Measurements from ENCODE around the gene L1CAM.

Gene L1CAM

DNA sequence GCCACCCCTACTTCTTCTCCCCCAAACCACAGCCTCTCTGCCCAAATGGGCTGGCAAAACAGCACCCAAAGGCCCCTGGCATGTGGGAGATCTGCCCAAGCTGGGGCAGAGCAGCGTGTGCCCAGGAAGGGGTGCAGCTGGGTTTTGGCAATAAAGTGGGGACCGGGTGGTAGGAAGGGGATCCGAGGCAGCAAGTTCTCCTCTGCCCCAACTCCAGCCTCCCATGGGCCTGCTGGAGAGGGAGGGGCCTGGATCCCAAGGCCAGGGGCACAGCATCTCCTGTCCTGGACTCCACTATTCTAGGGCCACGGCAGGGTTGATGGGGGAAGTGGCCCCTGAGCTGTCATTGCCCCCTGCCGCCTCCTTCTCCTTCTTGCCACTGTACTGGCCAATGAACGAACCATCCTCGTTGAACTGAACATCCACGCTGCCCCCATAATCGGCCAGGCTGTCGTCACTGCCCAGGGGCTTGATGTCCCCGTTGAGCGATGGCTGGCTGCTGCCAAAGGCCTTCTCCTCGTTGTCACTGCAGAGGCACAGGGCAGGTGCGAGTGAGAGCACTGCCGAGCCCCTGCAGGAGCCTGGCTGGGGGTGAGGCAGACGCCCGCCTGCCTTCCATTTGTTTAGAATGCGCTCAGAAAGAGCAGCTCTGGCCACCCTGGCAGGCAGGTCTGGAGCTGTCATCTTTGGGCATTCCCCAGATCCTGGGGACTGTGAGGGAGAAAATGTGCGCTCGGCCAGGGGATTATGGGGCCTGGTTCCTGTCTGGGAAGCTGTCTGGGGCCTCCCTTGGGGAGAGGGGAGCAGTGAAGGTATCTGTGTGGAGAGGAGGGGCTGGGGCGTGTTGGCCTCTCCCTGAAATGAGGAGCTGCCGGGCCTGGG is 23.4 kb downstream of the L1CAM start:
- DNase-seq, result no peak

GRCh38 chrX:153861733-153862310 is 24.2 kb downstream of the L1CAM start:
- DNase-seq, result no peak

DNA sequence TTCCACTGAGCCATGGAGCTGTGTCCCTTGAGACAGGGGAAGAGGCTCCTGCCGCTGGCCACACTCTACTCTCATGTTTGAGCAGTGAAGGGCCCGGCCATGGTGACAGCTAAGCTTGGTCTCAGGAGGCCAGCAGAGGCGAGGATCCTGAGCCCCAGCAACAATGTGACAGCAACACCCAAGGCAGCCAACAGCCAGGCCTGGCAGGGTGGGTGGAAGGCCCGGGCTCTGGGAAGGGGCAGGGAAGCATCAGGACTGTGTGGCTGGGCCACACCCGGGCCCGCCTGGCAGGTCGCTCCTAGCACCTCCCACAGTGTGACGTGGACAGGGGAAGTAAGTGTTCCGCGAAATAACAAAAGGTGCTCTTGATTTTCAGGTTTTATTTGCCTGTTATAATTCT is 24.8 kb downstream of the L1CAM start:
- DNase-seq, result no peak

GRCh38 chrX:153857348-153857903 is 28.5 kb downstream of the L1CAM start:
- DNase-seq, result no peak

- no peak for DNase-seq
Measured at GRCh38 chrX:153854702-153855101, 31.3 kb downstream of the L1CAM start.

DNA sequence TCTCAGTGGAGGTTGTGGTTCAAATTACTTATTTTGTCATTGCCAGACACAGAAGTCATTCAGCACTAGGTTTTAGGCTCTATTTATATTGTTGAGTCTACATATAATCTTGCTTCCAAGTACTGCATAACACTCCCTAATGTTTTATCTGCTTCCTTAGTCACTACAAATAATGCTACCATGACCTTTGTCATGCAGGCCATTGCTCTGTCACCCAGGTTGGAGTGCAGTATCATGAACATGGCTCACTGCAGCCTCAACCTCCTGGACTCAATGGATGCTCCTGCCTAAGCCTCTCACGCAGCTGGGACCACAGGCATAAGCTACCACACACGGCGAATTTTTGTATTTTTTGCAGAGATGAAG is 32.1 kb downstream of the L1CAM start:
- no peak for DNase-seq

DNA sequence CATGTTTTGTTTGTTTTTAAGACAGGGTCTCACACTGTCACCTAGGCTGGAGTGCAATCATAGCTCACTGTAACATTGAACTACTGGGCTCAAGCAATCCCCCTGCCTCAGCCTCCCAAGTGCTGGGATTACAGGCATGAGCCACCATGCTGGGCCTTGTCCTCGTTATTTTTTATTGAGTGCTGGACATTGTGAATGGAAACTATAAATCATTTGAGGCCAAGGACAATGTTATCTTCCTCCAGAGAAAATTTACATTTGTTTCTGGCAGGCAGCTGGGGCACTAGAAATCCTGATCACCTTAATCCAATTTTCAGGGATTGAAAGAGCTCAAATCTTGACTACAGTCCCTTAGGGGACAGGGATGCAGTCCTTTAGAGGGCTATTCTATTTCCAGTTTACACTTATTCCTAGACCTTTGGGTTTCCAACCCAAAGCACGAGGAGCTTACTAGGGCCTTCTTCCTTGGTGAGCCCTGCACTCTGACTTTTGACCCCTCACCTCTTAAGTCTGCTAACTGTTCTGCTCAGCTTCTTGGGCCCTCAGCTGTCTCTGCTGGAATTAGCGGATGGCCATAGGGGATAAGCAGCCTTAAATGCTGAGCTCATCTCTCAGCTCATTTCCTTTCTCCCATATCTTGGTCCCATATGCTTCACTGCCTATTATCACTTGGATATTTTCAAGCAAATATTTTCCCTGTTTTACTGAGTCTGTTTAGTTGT is 32.6 kb downstream of the L1CAM start:
- no peak for DNase-seq

GRCh38 chrX:153851981-153852380 is 34.0 kb downstream of the L1CAM start:
- no peak for DNase-seq

DNA sequence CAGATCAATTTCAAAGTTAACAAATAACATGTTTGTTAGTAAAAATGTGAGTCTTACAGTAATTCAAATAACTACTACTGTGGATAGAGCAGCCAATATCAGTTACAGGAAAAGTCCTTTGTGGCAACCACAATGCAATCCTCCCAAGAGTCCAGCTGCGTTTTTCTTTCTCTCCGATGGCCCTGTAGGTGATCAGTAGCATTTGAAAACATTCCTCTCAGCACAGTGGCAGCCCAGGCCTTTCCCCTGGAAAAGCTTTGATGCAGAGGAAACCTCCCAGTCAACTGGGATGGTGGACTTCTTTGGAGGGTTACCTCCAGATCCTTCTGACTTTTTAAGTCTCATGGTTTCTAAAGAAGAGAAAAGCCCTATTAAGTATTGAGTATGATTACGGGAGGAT is 37.6 kb downstream of the L1CAM start:
- DNase-seq, result no peak

DNA sequence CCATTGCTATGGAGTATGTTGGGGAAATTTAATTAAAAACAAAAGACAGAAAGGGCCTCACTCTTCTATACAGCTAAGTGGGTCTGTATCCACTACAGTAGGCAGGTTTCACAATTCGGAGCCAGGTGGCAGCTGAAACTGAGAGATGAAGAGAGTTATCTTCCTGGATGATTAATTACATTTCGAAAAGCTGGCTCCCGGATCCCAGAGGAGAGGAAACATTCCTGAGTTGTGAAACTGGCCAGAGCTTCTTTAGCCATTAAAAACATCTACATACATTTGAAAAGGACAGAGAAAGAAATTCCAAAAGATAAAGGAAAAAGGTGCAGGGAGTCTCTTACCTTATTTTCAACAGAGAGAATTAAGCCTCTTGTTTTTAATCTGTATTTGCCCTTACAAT is 40.1 kb downstream of the L1CAM start:
- no peak for DNase-seq

DNA sequence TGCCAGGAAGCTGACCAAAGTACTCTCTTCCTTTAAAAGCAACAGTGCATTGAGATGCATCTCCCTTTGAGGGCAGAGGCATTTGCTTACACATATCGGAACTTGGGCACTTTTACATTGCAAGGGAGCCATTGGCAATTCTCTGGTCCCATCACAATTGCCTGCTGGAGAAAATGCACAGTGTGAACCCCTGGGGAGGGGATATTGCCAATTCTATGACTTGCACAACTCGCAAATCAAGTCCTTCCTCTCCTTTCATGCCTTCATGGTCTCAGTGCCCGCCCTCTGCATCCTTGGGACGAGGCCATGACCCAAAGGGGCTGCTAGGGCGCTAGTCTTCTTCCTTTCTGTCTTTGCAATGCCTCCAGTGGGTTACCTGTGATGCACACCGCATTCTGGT is 40.8 kb downstream of the L1CAM start:
- DNase-seq, result no peak

DNA sequence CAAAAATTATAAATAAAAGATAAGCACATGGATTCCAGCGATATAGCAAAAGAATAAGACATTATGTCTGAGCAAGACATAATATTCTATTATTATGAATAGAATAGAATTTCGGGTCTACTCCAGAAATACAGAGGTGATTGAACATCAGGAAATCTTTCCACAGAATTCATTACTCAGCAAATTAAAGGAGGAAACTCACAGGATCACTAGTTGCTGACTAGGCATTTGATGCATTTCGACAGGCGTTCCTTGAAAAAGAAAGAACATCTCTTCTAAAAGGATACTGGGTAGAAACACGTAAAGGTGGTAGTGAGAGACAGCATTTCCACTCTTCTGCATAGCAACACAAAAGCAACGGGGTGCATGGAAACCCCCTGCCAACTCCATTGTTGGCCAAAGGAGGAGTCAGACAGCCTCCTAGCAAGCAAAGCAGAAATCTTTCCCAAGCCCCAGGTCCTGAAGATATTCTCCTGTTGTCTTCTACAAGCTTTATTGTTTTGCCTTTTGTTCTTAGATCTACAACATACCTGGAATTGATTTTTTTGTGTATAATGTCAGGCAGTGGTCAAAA is 41.4 kb downstream of the L1CAM start:
- no peak for DNase-seq

DNA sequence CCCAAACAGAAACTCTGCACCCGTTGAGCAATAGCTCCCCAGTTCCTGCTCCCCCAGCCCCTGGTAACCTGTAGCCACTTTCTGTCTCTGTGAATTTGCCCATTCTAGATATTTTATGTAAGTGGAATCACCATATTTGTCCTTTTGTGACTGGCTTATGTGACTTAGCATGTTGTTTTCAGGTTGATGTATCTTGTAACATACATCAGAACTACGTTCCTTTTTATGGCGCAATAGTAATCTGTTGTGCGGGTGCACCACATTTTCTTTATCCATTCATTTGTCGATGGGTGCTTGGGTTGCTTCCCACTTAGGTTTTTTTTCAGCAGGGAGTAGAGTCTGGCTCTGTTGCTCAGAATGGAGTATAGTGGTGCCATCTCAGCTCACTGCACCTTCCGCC is 49.1 kb downstream of the L1CAM start:
- DNase-seq, result no peak

GRCh38 chrX:153832728-153833127 is 53.2 kb downstream of the L1CAM start:
- no peak for DNase-seq

DNA sequence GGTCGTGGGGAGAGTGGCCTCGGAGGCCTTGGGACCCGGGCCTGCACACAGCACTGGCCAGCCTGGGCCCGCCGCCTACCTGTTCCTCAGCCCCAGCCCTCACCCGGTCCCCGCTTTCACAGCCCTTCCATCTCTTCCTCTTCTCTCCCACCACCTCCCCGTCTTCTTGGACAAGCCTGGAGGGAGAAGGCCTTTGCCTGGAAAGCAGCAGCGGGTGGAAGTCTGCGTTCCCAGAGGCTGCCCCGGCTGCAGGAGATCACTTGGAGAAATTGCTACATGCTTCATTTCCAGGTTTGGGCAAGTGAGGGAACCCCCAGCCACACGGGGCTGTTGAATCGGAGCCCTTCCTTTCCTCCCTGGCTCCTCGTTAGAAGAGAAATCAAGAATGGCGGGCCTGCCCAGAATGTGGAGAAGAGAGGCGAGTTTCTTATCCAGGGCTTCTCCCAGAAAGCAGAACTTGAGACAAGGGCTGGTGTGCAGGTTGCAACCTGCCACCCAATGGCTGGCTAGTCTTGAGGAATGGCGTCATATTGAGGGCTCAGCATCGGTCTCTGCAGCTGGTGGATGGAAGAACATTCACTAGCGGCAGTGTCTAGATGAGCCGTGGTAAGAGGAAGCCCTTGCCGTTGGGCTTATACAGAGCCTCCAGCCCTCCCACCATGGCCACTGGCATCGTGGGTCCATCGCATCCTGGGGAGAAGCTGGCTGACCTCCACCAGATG is 54.4 kb downstream of the L1CAM start:
- DNase-seq, result no peak

DNA sequence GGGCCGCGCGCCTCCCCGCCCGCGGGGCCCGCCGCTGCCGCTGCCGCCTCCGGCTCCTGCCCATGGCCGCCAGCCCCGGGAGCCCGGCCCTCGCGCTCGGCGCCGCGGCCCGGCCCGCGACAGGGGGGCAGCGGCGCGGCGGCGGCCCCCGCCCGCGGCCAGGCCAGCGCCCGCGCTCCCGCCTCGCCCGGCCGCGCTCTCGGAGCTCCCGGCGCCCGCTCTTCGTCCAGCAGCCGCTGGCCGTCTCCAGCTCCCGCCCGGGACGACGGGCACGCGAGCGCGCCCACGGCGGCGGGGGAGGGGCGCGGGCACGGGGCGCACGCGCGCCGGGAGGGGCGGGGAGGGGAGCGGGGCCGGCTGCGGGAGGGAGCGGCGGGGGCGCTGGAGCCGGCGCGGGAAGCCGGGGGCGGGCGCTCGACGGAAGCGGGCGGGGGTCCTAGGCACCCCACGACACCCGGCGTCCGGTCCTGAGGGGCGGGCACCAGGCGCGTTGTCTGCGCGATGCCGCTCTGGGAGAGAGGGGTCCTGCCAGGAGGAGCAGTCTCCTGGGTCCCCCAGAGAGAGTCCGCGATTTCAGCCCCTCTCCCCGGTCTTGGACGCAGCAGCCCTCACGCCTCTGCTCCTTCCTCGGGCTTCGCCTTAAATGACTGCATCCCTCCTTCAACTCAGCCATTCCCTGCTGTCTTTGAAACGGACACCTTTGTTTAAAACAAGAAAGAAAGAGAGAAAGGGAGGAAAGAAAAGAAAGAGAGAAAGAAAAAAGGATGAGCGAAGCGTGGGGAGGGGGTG is 55.1 kb downstream of the L1CAM start:
- no peak for DNase-seq

GRCh38 chrX:153829799-153830639 is 56.0 kb downstream of the L1CAM start, which contains the start of gene PDZD4:
Gene PDZD4, minus strand, starts transcription at chrX:153830544. Its CDS starts 246 bp downstream, at chrX:153830298.
- DNase-seq, result no peak

DNA sequence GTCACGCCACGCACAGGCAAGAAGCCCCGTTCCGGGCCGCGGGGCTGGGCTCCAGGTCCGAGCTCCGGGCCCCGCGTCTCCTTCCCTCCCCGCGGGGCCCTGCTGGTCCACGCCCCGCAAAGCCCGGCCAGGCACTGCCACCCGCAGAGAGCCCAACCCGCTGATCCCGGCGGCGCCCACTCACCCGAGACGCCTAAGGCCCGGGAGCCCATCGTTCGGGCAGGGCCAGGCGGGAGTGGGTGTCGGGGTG is 56.5 kb downstream of the L1CAM start:
- no peak for DNase-seq

GRCh38 chrX:153828723-153829548 is 57.0 kb downstream of the L1CAM start:
- no peak for DNase-seq

DNA sequence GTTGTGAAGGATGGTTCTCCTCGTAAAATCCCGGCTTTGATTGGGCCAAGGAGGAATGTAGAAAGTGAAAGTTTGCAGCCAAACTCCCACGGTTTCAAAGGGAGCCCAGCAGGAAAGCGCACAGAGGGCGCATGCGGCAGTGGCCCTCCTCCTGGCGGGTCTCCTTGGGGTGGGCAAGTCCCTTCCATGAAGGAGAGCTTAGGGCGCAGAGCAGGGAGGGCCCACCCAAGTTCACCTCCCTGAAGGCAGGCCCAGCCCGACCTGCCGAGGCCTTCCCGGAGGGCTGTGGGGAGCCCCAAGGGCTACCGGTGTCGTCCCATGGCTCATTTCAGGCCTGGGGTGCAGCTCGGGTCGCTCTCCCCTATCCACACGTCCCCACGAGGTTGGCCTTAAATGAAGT is 57.7 kb downstream of the L1CAM start:
- DNase-seq, result no peak

Data from suppressor macrophage treated with lipopolysaccharide for 4 hours (primary cell).